ENCODE measurements around the gene LINC00237.

The LINC00237 gene

DNA sequence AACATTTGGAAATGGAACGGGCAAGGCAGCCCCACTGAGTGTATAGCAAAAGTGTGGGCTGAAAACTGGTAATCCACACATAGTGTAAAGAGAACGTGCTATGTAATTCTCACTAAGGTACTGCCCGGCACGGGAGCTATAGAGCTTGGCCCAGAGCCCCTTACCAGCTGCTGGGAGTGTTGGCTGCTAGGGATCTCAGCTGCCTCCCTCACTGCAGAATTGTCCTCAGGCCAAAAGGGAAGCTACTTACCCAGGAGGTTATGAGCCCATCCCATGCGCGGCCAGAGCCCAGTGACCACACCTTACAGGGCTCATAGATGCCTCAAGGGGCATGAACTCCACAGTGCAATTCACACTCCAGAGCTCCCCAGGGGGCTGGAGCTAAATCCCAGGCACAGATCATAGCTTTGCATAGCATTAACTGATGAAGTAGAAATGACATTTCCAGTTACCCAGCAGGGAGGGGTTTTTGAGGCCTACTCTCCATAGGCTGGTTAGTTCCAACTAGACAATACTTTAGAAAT, 56.8 kb downstream of the LINC00237 start:
- DNase-seq (ENCODE audit: low read depth in 2 of 2), result no peak

DNA sequence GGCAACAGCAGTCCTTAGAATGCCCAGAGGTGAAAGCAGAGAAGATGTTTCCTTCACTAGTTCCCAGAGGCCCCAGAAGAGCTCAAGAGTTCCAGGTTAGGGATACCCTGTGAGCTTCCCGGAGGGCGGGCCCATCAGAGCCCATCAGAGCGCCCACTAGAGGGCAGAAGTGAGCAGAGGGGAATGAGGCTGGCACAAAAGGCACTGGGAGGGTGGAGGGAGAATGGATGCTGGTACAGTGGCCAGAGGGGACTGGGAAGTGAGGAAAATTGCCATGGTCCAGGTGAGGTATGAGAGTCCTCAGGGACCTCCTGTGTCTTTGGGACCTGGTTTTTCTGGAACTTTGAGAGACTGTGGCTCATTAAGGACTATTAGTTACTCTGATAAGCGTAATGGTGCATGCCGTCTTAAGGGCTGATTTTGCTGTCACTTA, 57.3 kb downstream of the LINC00237 start:
- peak in 1 of 2 donors; percentile 20 for DNase-seq (ENCODE audit: low read depth in 2 of 2)

DNA sequence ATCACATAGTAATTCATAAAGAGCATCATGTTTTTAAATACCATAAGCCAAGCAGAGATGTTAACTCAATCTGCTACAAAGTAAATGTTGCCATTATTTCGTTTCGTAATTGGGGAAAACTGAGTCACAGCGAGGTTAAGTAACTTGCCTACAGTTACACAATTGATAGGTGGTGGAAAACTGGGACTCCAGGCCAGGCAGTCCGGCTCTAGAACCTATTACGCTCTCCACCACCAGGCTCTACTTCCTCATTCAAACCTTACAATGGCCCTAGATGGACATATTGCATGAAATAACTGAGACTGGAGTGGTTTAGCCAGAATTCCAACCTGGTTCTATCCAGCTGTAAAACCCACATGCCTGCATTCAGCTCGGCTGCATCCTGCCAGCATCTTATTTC, 58.2 kb downstream of the LINC00237 start:
- no peak for DNase-seq (ENCODE audit: low read depth in 2 of 2)

DNA sequence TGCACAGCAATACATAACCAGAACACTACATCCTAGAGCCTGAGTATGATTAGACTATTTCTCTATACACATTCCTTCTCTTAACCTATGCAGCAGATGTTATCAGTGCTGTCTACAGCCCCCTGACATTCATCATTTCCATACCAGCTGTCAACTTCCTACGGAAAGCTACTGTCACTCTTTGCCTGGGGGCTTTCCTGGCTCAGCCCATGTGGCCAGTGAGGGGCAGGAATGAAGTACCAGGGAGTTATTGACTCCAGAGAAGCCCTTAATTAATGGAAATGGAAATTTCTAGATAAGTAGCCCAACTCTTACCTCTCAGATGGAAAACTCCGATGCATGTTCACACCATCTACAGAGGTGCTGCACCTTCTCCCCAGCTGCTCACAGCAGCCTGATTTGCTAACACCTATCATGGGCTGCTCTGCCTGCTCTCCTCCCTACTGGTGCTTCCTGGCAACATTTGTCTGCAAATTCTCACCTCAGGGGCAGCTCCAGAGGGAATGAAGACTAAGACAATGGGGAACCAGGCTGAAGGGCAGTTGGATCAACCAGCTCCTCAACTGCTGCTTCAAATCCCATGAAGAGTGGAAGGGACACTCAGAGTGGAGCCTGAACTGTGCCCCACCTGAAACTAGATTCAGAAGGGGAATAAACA, 59.6 kb downstream of the LINC00237 start:
- no peak for DNase-seq (ENCODE audit: low read depth in 2 of 2)

Data from stimulated activated CD8-positive, alpha-beta memory T cell treated with anti-CD3 and anti-CD28 coated beads, Interleukin-15, amount 100 ng/mL, for 4 hours (primary cell).